Measurements from ENCODE around the gene PKDCC. TPM values are rescaled to one million over a fixed set of nuclear protein-coding genes. Genes with fewer than 3 reads are reported as not detected.
"Not testable (repeated sequence)": the region's sequence is repeated elsewhere in the genome, so short reads cannot be mapped to it uniquely, and the experiment has no call there.

The PKDCC gene
- total and polyA plus RNA-seq, 9 donors = 58.5 to 576 (median 257) TPM

- Histone ChIP-seq H3K36me3 (no peaks in the 10 kb centered on the region), H3K4me3 (no peak overlapping the region), H3K27me3 (no peaks in the 10 kb centered on the region), H3K4me1 (ENCODE audit: insufficient read depth) (peaks cover 19% of the 10 kb centered on the region), H3K9me3 (no peaks in the 10 kb centered on the region), H3K27ac (peak overlapping the region; percentile 33 to 58)
- TF ChIP-seq POLR2A (IDR thresholded peaks at IDR 0.05) = no peak
- TF ChIP-seq EP300 (IDR thresholded peaks at IDR 0.05) = no peak
- TF ChIP-seq CTCF (IDR thresholded peaks at IDR 0.05) = no peak
- DNase-seq = peak; percentile 71 to 79 (median 73)
- WGBS, 3 donors = 14 to 15% (median 15%) methylated on average over 14 of the region's 14 CpGs
- intact Hi-C loops (cut with DNase I) = loop anchor here in 1 of 4 donors (5.0 kb wide), 1 partner anchor 99 kb away; no protein-coding TSS in a partner anchor
Measured at GRCh38 chr2:42060718-42061619, 13.1 kb downstream of the PKDCC start.

- no peaks in the 10 kb centered on the region for H3K9me3 ChIP-seq
- no peak overlapping the region for H3K4me3 ChIP-seq
- DNase-seq = peak in 1 of 5 donors; percentile 34
- TF ChIP-seq EP300 (IDR thresholded peaks at IDR 0.05) (no peak), POLR2A (IDR thresholded peaks at IDR 0.05) (no peak), CTCF (IDR thresholded peaks at IDR 0.05) (no peak)
- H3K27me3 ChIP-seq = no peaks in the 10 kb centered on the region
- WGBS, 3 donors = 23 to 51% (median 43%) methylated on average over 1 of the region's 1 CpG
- intact Hi-C loops (cut with DNase I) = loop anchor here in 1 of 4 donors (5.0 kb wide), 1 partner anchor 100 kb away; no protein-coding TSS in a partner anchor
- H3K4me1 ChIP-seq (ENCODE audit: insufficient read depth) = peaks cover 17% of the 10 kb centered on the region
- peak overlapping the region in 1 of 2 donors; percentile 58 for H3K27ac ChIP-seq
- no peaks in the 10 kb centered on the region for H3K36me3 ChIP-seq
Measured at GRCh38 chr2:42061839-42062238, 14.0 kb downstream of the PKDCC start.

GRCh38 chr2:42063431-42064171 is 15.8 kb downstream of the PKDCC start:
- intact Hi-C loops (cut with DNase I) = loop anchor here in 1 of 4 donors (5.0 kb wide), 1 partner anchor 101 kb away; no protein-coding TSS in a partner anchor
- no peak for TF ChIP-seq EP300 (IDR thresholded peaks at IDR 0.05)
- TF ChIP-seq CTCF (IDR thresholded peaks at IDR 0.05) = no peak
- no peak for TF ChIP-seq POLR2A (IDR thresholded peaks at IDR 0.05)
- Histone ChIP-seq H3K4me1 (ENCODE audit: insufficient read depth) (peaks cover 17% of the 10 kb centered on the region), H3K9me3 (no peaks in the 10 kb centered on the region), H3K36me3 (no peaks in the 10 kb centered on the region), H3K4me3 (no peak overlapping the region), H3K27ac (no peak overlapping the region), H3K27me3 (no peaks in the 10 kb centered on the region)
- 56 to 62% (median 58%) methylated on average over 5 of the region's 5 CpGs for WGBS, 3 donors
- peak in 1 of 5 donors; percentile 24 for DNase-seq

GRCh38 chr2:42064417-42064942 is 16.7 kb downstream of the PKDCC start:
- no peak for TF ChIP-seq CTCF (IDR thresholded peaks at IDR 0.05)
- TF ChIP-seq POLR2A (IDR thresholded peaks at IDR 0.05) = no peak
- intact Hi-C loops (cut with DNase I) = loop anchor here in 1 of 4 donors (5.0 kb wide), 1 partner anchor 102 kb away; no protein-coding TSS in a partner anchor
- H3K4me3 ChIP-seq = no peak overlapping the region
- no peaks in the 10 kb centered on the region for H3K9me3 ChIP-seq
- no peak overlapping the region for H3K27ac ChIP-seq
- WGBS, 3 donors = 19 to 25% (median 21%) methylated on average over 8 of the region's 8 CpGs
- no peaks in the 10 kb centered on the region for H3K36me3 ChIP-seq
- peaks cover 17% of the 10 kb centered on the region for H3K4me1 ChIP-seq (ENCODE audit: insufficient read depth)
- no peaks in the 10 kb centered on the region for H3K27me3 ChIP-seq
- DNase-seq = peak in 1 of 5 donors; percentile 39

- WGBS, 3 donors = 94 to 96% (median 94%) methylated on average over 5 of the region's 5 CpGs
- intact Hi-C loops (cut with DNase I) = not testable (repeated sequence)
Measured at GRCh38 chr2:42065753-42066152, 17.9 kb downstream of the PKDCC start.

GRCh38 chr2:42067001-42067400 is 19.2 kb downstream of the PKDCC start:
- H3K4me1 ChIP-seq (ENCODE audit: insufficient read depth); DNase-seq; H3K9me3 ChIP-seq; intact Hi-C loops (cut with DNase I); H3K4me3 ChIP-seq; H3K36me3 ChIP-seq; H3K27ac ChIP-seq; H3K27me3 ChIP-seq: not testable (repeated sequence)
- WGBS, 3 donors = 97 to 98% (median 97%) methylated on average over 9 of the region's 9 CpGs

More at GRCh38 chr2:42065753-42066152, 17.9 kb downstream of the PKDCC start:
- H3K27ac ChIP-seq, H3K9me3 ChIP-seq, DNase-seq, H3K36me3 ChIP-seq, H3K4me3 ChIP-seq, H3K27me3 ChIP-seq: not testable (repeated sequence)
- peaks cover 11% of the 10 kb centered on the region for H3K4me1 ChIP-seq (ENCODE audit: insufficient read depth)

Data from ovary (tissue), 9 donors.